GM04503 (cell line): ENCODE data around the gene WFDC2.

Experiments used
- DNase-seq: peaks from one replicate; pipeline ENCODE4 v3.0.0-alpha.2; 2012; ENCODE audit warnings: low read depth

The WFDC2 gene

DNA sequence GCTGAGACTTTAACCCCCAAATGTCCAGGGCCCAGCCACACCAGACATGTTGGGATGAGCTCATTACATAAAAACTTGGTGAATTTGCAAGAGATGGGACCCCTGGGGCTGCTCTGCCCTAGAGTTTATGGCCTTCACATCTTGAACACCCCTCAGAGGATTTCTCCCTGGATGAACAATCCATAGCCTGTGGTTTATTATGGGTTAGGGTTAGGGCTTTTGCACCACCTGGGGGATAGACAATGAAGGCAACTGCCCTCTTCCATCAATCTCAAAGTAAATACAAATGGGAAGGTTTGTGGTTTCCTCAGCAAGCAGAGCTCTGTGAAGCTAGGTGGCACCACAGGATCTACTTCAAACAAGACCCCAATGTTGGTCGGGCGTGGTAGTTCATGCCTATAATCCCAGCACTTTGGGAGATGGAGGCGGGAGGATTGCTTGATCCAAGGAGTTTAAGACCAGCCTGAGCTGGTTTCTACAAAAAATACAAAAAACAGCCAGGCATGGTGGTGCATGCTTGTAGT lies 28.5 kb downstream of the WFDC2 start:
- no peak for DNase-seq

- no peak for DNase-seq
These were observed 30.5 kb downstream of the WFDC2 start for GRCh38 chr20:45500022-45500421.

DNA sequence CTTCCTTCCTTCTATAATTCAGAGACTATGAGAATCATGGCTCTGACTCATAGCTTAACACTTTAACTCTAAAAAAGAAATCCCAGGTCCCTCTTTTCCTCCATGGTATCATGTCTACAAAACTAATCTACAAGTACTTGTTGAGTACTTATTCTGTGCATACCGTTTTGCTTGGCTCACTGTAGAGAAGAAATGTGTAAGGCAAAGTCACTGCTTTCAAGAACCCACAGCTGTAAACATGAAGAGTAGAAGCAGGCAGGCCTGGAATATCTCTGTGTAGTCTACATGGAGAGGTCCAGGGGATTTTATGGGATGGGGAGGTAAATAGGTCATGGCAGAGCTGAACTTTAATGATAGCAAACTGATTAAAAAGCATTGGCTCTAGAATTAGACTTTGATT lies 32.0 kb downstream of the WFDC2 start:
- no peak for DNase-seq

- no peak for DNase-seq
These were observed 33.0 kb downstream of the WFDC2 start for GRCh38 chr20:45502561-45502960.

DNA sequence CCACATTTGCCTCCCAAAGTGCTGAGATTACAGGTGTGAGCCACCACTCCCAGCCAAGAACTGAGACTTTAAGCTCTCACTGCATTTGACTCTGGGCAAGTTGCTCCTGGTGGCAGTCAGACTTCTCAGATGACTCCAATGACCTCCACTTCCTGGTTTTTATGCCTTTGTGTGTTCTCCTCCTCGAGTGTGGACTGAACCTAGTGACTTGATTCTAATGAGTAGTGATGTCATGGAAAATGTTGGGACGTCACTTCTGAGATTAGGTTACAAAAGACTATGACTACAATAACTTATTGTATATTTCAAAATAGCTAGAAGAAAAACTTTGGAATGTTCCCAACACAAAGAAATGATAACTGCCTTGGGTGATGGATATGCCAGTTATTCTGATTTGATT lies 33.9 kb downstream of the WFDC2 start:
- no peak for DNase-seq

DNA sequence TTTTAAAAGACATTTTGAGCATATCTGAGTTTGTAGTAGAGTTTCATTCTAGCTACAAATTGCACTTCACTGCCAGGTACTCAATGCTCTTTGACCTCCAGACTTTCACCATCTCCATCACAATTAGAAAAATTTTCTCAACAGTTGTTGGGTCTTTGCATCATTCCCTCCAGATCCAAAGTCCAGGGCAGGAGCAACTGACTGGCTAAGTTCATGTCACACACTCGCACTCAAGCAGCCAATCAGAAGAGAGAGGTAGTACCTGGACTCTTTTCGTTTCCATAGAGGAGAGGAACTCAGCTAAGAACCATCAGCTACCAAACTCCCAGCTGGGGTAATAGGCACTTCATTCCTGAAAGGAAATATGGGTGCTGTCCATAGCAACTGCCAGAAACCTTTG lies 36.8 kb downstream of the WFDC2 start:
- DNase-seq = no peak

GRCh38 chr20:45507011-45507820 lies 37.7 kb downstream of the WFDC2 start:
- DNase-seq = no peak

DNA sequence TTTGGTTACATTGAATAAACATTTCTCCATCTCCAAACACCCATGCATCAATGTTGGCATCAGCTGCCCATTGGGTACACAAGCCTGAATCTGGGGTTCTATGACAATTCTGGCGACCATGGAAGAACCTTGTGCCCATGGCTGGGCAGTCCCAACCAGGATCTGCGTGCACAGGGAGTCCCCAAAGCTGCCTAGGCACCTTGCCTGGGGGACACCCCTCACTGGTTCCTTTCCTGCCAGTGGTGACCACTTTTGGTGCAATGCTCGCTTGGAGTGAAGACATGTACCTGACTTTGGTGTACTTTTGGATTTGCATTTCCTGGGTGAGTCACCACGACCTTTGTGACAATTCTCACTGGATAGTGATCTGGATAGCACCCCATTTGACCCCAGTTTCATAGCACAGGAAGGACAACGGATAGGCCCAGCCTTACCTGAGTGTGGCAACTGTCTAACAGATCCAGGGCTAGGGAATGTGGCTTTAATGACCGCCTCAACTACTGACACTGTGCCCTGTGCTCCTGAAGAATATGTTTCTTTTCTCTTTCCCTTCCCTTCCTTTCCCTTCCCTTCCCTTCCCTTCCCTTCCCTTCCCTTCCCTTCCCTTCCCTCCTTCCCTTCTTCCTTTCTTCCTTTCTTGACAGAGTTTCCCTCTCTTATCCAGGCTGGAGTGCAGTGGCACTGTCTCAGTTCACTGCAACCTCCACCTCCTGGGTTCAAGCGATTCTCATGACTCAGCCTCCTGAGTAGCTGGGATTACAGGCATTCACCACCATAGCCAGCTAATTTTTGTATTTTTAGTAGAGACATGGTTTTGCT lies 38.7 kb downstream of the WFDC2 start:
- no peak for DNase-seq

- DNase-seq = no peak
These were observed 39.5 kb downstream of the WFDC2 start for GRCh38 chr20:45509091-45509490.

- DNase-seq = no peak
These were observed 40.8 kb downstream of the WFDC2 start for GRCh38 chr20:45510242-45510862.

- DNase-seq = no peak
These were observed 45.8 kb downstream of the WFDC2 start, which contains the start of gene SPINT3 for GRCh38 chr20:45515147-45515913. Gene SPINT3, minus strand, starts transcription at chr20:45515622. Its CDS starts 14 bp downstream, at chr20:45515608.

DNA sequence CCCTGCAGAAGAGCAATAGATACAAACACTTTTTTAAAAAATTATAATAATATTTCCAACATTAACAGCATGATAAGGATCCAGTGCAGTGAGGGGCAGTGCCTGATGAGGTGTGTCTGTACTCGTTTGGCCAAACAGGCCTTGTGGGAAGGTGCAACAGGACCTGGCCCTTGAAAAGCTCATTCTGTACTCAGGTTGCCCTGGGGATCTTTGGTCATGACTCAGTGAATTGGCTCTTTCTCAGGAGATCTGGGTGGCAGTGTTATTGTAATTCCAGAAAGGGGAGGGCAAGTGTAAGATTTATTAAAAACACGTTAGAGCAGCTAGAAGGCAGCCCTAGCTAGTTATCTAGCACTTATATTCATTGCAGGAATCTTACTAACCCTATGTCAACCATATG lies 48.7 kb downstream of the WFDC2 start:
- DNase-seq = no peak

DNA sequence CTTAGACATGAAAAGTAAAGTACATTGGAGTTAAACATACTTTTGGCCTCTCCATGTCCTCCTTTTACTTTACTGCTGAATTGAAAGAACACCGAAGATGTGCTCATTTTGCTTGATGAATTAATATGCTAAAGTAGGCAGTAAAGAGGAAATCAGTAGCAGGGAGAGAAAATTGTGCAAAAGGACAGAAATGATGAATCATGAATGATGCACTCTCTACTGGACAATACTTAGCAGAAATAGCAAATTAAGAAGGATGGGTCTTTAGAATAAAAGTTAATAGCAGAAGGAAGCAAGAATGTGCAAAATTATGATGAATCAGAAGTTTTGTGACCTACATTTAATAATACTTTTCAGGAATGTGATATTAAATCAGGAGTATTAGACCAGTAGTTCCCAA lies 54.3 kb downstream of the WFDC2 start:
- no peak for DNase-seq

GRCh38 chr20:45527294-45527693 lies 57.7 kb downstream of the WFDC2 start:
- DNase-seq = no peak
